Amygdala (tissue), 56 donors: Measurements from ENCODE around the gene PLCL2.

Experiments used
- DNase-seq, 56 donors: peaks; one replicate each; lab custom pipeline; 2025; lab: John Stamatoyannopoulos, UW

Gene PLCL2

GRCh38 chr3:16999161-16999560 is 114.4 kb downstream of the PLCL2 start:
- no peak for DNase-seq

- DNase-seq, result no peak
These were observed 115.1 kb downstream of the PLCL2 start for GRCh38 chr3:16999871-17000270.

GRCh38 chr3:17003457-17003856 is 118.7 kb downstream of the PLCL2 start:
- no peak for DNase-seq

- DNase-seq, result no peak
These were observed 121.5 kb downstream of the PLCL2 start for GRCh38 chr3:17006132-17006852.

GRCh38 chr3:17007284-17007683 is 122.5 kb downstream of the PLCL2 start:
- no peak for DNase-seq

- no peak for DNase-seq
These were observed 125.1 kb downstream of the PLCL2 start for GRCh38 chr3:17009826-17010225.

GRCh38 chr3:17011728-17012338 is 127.1 kb downstream of the PLCL2 start:
- DNase-seq, result no peak

GRCh38 chr3:17013050-17013449 is 128.3 kb downstream of the PLCL2 start:
- DNase-seq, result no peak

GRCh38 chr3:17013571-17013970 is 128.8 kb downstream of the PLCL2 start:
- DNase-seq, result no peak

GRCh38 chr3:17014284-17014683 is 129.5 kb downstream of the PLCL2 start:
- DNase-seq, result no peak

- DNase-seq, result no peak
These were observed 130.0 kb downstream of the PLCL2 start for GRCh38 chr3:17014709-17015108.

GRCh38 chr3:17021614-17022013 is 136.9 kb downstream of the PLCL2 start:
- DNase-seq, result no peak

- DNase-seq, result no peak
These were observed 138.4 kb downstream of the PLCL2 start for GRCh38 chr3:17023006-17023664.

- DNase-seq, result no peak
These were observed 140.9 kb downstream of the PLCL2 start for GRCh38 chr3:17025594-17026139.

GRCh38 chr3:17027318-17027717 is 142.6 kb downstream of the PLCL2 start:
- no peak for DNase-seq

- no peak for DNase-seq
These were observed 143.6 kb downstream of the PLCL2 start for GRCh38 chr3:17028363-17028762.

- no peak for DNase-seq
These were observed 145.7 kb downstream of the PLCL2 start for GRCh38 chr3:17030438-17030837.

- DNase-seq, result no peak
These were observed 146.3 kb downstream of the PLCL2 start for GRCh38 chr3:17030956-17031652.

GRCh38 chr3:17032407-17033034 is 147.8 kb downstream of the PLCL2 start:
- peak in 2 of 56 donors; percentile 10 to 21 for DNase-seq

- no peak for DNase-seq
These were observed 148.9 kb downstream of the PLCL2 start for GRCh38 chr3:17033516-17034168.
